ENCODE data around the gene AP2B1.
A peak's percentile ranks its signal among the peaks of the same experiment; 100 is the strongest.

Gene AP2B1

DNA sequence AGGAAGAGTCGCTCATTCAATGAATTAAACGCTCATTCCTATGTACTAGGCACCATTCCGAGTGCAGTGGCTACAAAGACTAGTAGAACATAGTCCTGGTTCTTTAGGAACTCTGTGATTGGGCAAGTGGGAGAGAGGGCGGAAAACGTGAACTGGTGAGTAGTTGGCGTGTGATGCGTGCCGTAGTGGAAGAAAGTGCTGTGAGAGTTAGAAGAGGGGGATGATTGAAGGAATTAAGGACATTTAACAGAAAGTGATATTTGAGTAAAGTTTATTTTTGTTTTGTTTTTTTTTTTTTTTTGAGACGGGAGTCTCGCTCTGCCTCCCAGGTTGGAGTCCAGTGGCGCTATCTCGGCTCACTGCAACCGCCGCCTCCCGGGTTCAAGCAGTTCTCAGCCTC lies 18.6 kb upstream of the AP2B1 start:
- no peaks in the 10 kb centered on the region; the same call in none of the 2 replicates for H3K27me3 ChIP-seq (ENCODE audit: control insufficient read depth, low read length)
- no peaks in the 10 kb centered on the region for H3K9me2 ChIP-seq (replicated peaks; ENCODE audit: control insufficient read depth, low read length)
- TF ChIP-seq EZH2phosphoT487 (IDR thresholded peaks at IDR 0.05; ENCODE audit: borderline replicate concordance, low read length): no peak
- TF ChIP-seq, protein P1, sequence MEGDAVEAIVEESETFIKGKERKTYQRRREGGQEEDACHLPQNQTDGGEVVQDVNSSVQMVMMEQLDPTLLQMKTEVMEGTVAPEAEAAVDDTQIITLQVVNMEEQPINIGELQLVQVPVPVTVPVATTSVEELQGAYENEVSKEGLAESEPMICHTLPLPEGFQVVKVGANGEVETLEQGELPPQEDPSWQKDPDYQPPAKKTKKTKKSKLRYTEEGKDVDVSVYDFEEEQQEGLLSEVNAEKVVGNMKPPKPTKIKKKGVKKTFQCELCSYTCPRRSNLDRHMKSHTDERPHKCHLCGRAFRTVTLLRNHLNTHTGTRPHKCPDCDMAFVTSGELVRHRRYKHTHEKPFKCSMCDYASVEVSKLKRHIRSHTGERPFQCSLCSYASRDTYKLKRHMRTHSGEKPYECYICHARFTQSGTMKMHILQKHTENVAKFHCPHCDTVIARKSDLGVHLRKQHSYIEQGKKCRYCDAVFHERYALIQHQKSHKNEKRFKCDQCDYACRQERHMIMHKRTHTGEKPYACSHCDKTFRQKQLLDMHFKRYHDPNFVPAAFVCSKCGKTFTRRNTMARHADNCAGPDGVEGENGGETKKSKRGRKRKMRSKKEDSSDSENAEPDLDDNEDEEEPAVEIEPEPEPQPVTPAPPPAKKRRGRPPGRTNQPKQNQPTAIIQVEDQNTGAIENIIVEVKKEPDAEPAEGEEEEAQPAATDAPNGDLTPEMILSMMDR (IDR thresholded peaks at IDR 0.05; ENCODE audit: low read depth, low read length, poor library complexity, severe bottlenecking): no peak
- H4K20me1 ChIP-seq (ENCODE audit: control insufficient read depth, insufficient read depth, low read depth, low read length): no peaks in the 10 kb centered on the region; the same call in 1 of the 2 replicates
- no peak overlapping the region; the same call in 1 of the 2 replicates for H3K27ac ChIP-seq (ENCODE audit: low read depth, low read length)
- H3F3A ChIP-seq (ENCODE audit: control insufficient read depth, insufficient read depth): peaks cover 3% of the 10 kb centered on the region; the same call in 1 of the 2 replicates
- H3K4me2 ChIP-seq (ENCODE audit: low read length): peak overlapping the region; percentile 87
- peaks cover 6% of the 10 kb centered on the region for H3K36me3 ChIP-seq (ENCODE audit: control insufficient read depth, low read length)
- H3K79me2 ChIP-seq (ENCODE audit: control insufficient read depth, low read length): peaks cover 44% of the 10 kb centered on the region
- H3K4me3 ChIP-seq (ENCODE audit: low read length): peak overlapping the region; percentile 84
- no peaks in the 10 kb centered on the region for H3K9me3 ChIP-seq (ENCODE audit: control insufficient read depth, insufficient read depth, low read length)
- H3K4me1 ChIP-seq (ENCODE audit: control insufficient read depth, low read length): peaks cover 18% of the 10 kb centered on the region

DNA sequence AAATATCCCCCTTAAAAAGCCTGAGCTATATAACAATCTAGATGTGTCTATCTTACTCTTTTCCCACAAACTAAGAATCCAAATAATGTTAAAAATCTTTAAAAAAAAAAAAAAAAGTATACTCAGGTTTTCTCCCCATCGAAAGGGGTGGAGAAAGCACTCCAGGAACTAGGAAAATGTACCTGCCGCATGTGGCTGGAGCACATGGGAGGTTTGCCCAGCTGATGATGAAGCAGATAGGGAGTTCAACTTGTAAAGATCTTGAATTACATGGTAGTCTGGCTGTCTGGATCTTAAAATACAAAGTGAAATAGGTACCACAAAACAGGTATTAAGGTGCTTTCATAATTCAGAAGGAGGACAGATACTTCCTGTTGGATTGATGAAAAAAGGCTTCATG lies 17.7 kb upstream of the AP2B1 start:
- H3K79me2 ChIP-seq (ENCODE audit: control insufficient read depth, low read length): peaks cover 44% of the 10 kb centered on the region
- H3K27ac ChIP-seq (ENCODE audit: low read depth, low read length): no peak overlapping the region
- peaks cover 18% of the 10 kb centered on the region for H3K4me1 ChIP-seq (ENCODE audit: control insufficient read depth, low read length)
- TF ChIP-seq, protein P1 (IDR thresholded peaks at IDR 0.05; ENCODE audit: low read depth, low read length, poor library complexity, severe bottlenecking): no peak
- TF ChIP-seq EZH2phosphoT487 (IDR thresholded peaks at IDR 0.05; ENCODE audit: borderline replicate concordance, low read length): no peak
- H3K4me3 ChIP-seq (ENCODE audit: low read length): peak overlapping the region; percentile 84
- H3K36me3 ChIP-seq (ENCODE audit: control insufficient read depth, low read length): peaks cover 11% of the 10 kb centered on the region
- H3F3A ChIP-seq (ENCODE audit: control insufficient read depth, insufficient read depth): peaks cover 7% of the 10 kb centered on the region; the same call in 1 of the 2 replicates
- no peaks in the 10 kb centered on the region; the same call in 1 of the 2 replicates for H4K20me1 ChIP-seq (ENCODE audit: control insufficient read depth, insufficient read depth, low read depth, low read length)
- no peaks in the 10 kb centered on the region; the same call in 1 of the 2 replicates for H3K27me3 ChIP-seq (ENCODE audit: control insufficient read depth, low read length)
- H3K4me2 ChIP-seq (ENCODE audit: low read length): peak overlapping the region; percentile 87
- no peaks in the 10 kb centered on the region for H3K9me2 ChIP-seq (replicated peaks; ENCODE audit: control insufficient read depth, low read length)
- no peaks in the 10 kb centered on the region for H3K9me3 ChIP-seq (ENCODE audit: control insufficient read depth, insufficient read depth, low read length)

- Histone ChIP-seq H3K4me2 (ENCODE audit: low read length) (no peak overlapping the region), H3K9me2 (replicated peaks; ENCODE audit: control insufficient read depth, low read length) (no peaks in the 10 kb centered on the region), H4K20me1 (ENCODE audit: control insufficient read depth, insufficient read depth, low read depth, low read length) (no peaks in the 10 kb centered on the region), H3K27me3 (ENCODE audit: control insufficient read depth, low read length) (no peaks in the 10 kb centered on the region), H3K79me2 (ENCODE audit: control insufficient read depth, low read length) (peaks cover 31% of the 10 kb centered on the region), H3K4me1 (ENCODE audit: control insufficient read depth, low read length) (peaks cover 26% of the 10 kb centered on the region), H3F3A (ENCODE audit: control insufficient read depth, insufficient read depth) (peaks cover 20% of the 10 kb centered on the region; the same call in 1 of the 2 replicates), H3K9me3 (ENCODE audit: control insufficient read depth, insufficient read depth, low read length) (no peaks in the 10 kb centered on the region), H3K4me3 (ENCODE audit: low read length) (no peak overlapping the region), H3K36me3 (ENCODE audit: control insufficient read depth, low read length) (peaks cover 29% of the 10 kb centered on the region), H3K27ac (ENCODE audit: low read depth, low read length) (no peak overlapping the region)
- TF ChIP-seq, protein P1 (IDR thresholded peaks at IDR 0.05; ENCODE audit: low read depth, low read length, poor library complexity, severe bottlenecking): no peak
- TF ChIP-seq EZH2phosphoT487 (IDR thresholded peaks at IDR 0.05; ENCODE audit: borderline replicate concordance, low read length): no peak
These were observed 11.4 kb upstream of the AP2B1 start for GRCh38 chr17:35575759-35576158.

Measured in DOHH2 (cell line).